ENCODE measurements around the gene FGF14. TPM values are rescaled to one million over a fixed set of nuclear protein-coding genes. Genes with fewer than 3 reads are reported as not detected.

Gene FGF14
- total and polyA plus RNA-seq, 2 donors from 2014 or later: 0.47 to 3.3 TPM

DNA sequence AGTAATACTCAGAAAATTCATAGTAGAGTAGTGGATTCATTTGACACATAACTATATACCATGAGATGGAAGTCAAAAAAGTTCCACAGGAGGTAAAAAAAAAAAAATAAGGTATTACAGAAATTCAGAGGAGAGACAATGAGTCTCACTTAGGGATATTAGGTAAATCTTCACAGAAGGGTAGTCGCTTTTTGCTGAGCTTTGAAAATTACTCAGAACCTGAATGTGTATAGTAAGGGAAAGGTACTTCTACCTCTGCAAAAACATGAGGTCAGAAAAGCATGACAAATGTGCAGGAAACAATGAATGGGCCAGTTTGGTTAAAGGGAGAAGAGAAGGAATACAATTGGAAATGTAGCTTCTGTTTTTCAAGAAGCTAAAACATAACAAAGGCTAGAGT lies 698.8 kb downstream of the FGF14 start:
- intact Hi-C loops (cut with DNase I): no loop called here
- H3K9me3 ChIP-seq (ENCODE audit: control insufficient read depth in 2 of 3, insufficient read depth in 1 of 3, low read length in 3 of 3): no peaks in the 10 kb centered on the region
- no peaks in the 10 kb centered on the region for H3K36me3 ChIP-seq (ENCODE audit: control insufficient read depth in 2 of 3, insufficient read depth in 3 of 3, low read length in 3 of 3)
- peaks cover 0 to 3% (median 0%) of the 10 kb centered on the region in 3 donors for H3K4me1 ChIP-seq (ENCODE audit: control insufficient read depth in 2 of 3, insufficient read depth in 2 of 3, low read depth in 1 of 3, low read length in 3 of 3)
- H3K4me3 ChIP-seq (ENCODE audit: low read length in 3 of 3): no peak overlapping the region
- DNase-seq (no peak), FAIRE-seq (no peak)
- no peaks in the 10 kb centered on the region for H3K27me3 ChIP-seq (ENCODE audit: control insufficient read depth, insufficient read depth, low read length)
- H3K9ac ChIP-seq (ENCODE audit: low read length in 3 of 3): no peak overlapping the region
- H3K27ac ChIP-seq (ENCODE audit: low read depth in 2 of 2, low read length in 2 of 2): no peak overlapping the region
- TF ChIP-seq, protein P1, sequence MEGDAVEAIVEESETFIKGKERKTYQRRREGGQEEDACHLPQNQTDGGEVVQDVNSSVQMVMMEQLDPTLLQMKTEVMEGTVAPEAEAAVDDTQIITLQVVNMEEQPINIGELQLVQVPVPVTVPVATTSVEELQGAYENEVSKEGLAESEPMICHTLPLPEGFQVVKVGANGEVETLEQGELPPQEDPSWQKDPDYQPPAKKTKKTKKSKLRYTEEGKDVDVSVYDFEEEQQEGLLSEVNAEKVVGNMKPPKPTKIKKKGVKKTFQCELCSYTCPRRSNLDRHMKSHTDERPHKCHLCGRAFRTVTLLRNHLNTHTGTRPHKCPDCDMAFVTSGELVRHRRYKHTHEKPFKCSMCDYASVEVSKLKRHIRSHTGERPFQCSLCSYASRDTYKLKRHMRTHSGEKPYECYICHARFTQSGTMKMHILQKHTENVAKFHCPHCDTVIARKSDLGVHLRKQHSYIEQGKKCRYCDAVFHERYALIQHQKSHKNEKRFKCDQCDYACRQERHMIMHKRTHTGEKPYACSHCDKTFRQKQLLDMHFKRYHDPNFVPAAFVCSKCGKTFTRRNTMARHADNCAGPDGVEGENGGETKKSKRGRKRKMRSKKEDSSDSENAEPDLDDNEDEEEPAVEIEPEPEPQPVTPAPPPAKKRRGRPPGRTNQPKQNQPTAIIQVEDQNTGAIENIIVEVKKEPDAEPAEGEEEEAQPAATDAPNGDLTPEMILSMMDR (IDR thresholded peaks at IDR 0.05; ENCODE audit: borderline replicate concordance, extremely low read depth, insufficient read depth): no peak

DNA sequence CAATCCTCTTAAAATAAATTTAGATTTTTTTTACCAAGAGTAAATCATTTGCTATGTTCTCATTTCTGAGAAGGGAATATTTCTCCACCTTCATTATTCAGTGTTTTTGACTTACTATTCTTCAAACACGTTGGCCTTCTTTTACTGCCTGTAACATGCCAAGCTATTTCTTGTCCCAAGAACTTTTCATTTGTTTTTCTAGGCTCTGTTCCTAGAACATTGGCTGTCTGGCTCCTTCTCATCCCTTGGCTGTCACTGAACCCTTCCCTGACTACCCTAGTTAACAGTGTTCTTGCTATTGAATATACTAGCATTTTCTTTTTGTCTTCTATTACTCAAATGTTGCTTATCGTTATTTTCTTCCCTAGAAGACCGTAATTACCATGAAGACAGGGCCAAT lies 701.2 kb downstream of the FGF14 start:
- no peak overlapping the region for H3K9ac ChIP-seq (ENCODE audit: low read length in 3 of 3)
- no peaks in the 10 kb centered on the region for H3K4me1 ChIP-seq (ENCODE audit: control insufficient read depth in 2 of 3, insufficient read depth in 2 of 3, low read depth in 1 of 3, low read length in 3 of 3)
- H3K27me3 ChIP-seq (ENCODE audit: control insufficient read depth, insufficient read depth, low read length): no peaks in the 10 kb centered on the region
- no peak for DNase-seq
- H3K9me3 ChIP-seq (ENCODE audit: control insufficient read depth in 2 of 3, insufficient read depth in 1 of 3, low read length in 3 of 3): no peaks in the 10 kb centered on the region
- no peak overlapping the region for H3K27ac ChIP-seq (ENCODE audit: low read depth in 2 of 2, low read length in 2 of 2)
- TF ChIP-seq, protein P1 (IDR thresholded peaks at IDR 0.05; ENCODE audit: borderline replicate concordance, extremely low read depth, insufficient read depth): no peak
- no peak for FAIRE-seq
- H3K36me3 ChIP-seq (ENCODE audit: control insufficient read depth in 2 of 3, insufficient read depth in 3 of 3, low read length in 3 of 3): no peaks in the 10 kb centered on the region
- intact Hi-C loops (cut with DNase I): no loop called here
- no peak overlapping the region for H3K4me3 ChIP-seq (ENCODE audit: low read length in 3 of 3)

DNA sequence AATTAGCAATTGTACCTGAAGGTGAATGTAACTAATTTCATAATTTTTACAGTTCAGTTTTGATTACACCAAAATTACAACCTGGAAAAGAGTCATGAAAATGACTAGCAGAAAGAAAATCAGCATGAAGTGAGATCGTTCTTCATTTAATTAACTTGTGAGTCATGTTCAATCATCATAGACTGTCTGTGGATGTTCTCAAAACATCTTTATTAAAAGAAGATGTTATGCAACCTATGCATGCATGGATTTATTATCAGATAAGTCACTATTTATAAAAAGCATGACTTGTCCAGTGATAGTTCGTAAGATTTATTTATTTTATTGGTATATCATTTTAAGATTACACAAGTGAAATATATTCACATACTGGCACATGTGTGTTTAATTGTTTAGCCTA lies 703.4 kb downstream of the FGF14 start:
- DNase-seq (no peak), FAIRE-seq (no peak)
- Histone ChIP-seq H3K36me3 (ENCODE audit: control insufficient read depth in 2 of 3, insufficient read depth in 3 of 3, low read length in 3 of 3) (no peaks in the 10 kb centered on the region), H3K27ac (ENCODE audit: low read depth in 2 of 2, low read length in 2 of 2) (no peak overlapping the region), H3K4me1 (ENCODE audit: control insufficient read depth in 2 of 3, insufficient read depth in 2 of 3, low read depth in 1 of 3, low read length in 3 of 3) (no peaks in the 10 kb centered on the region), H3K27me3 (ENCODE audit: control insufficient read depth, insufficient read depth, low read length) (no peaks in the 10 kb centered on the region), H3K9ac (ENCODE audit: low read length in 3 of 3) (no peak overlapping the region), H3K9me3 (ENCODE audit: control insufficient read depth in 2 of 3, insufficient read depth in 1 of 3, low read length in 3 of 3) (no peaks in the 10 kb centered on the region), H3K4me3 (ENCODE audit: low read length in 3 of 3) (no peak overlapping the region)
- TF ChIP-seq, protein P1 (IDR thresholded peaks at IDR 0.05; ENCODE audit: borderline replicate concordance, extremely low read depth, insufficient read depth): no peak
- intact Hi-C loops (cut with DNase I): no loop called here

DNA sequence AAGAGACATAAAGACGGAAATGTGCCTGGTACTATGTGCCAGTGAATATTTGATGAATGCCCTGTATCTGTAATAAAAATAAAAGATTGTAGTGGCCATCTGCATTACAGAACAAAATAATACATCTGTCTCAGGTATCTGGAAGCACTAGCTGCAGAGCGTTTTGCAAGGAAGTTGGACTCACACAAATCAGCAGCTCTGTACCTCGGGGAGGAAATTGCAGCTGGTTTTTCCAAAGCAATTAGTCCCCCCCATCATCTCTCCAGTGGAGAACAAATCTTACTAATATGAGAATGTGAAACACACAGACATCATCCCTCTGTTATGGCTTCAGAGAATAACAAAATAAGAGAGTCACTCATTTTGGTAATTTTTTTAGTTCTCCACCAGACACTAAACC lies 704.1 kb downstream of the FGF14 start:
- Histone ChIP-seq H3K27me3 (ENCODE audit: control insufficient read depth, insufficient read depth, low read length) (no peaks in the 10 kb centered on the region), H3K36me3 (ENCODE audit: control insufficient read depth in 2 of 3, insufficient read depth in 3 of 3, low read length in 3 of 3) (no peaks in the 10 kb centered on the region), H3K4me3 (ENCODE audit: low read length in 3 of 3) (no peak overlapping the region), H3K27ac (ENCODE audit: low read depth in 2 of 2, low read length in 2 of 2) (no peak overlapping the region), H3K9ac (ENCODE audit: low read length in 3 of 3) (no peak overlapping the region), H3K9me3 (ENCODE audit: control insufficient read depth in 2 of 3, insufficient read depth in 1 of 3, low read length in 3 of 3) (no peaks in the 10 kb centered on the region), H3K4me1 (ENCODE audit: control insufficient read depth in 2 of 3, insufficient read depth in 2 of 3, low read depth in 1 of 3, low read length in 3 of 3) (no peaks in the 10 kb centered on the region)
- FAIRE-seq (no peak), DNase-seq (no peak)
- TF ChIP-seq, protein P1 (IDR thresholded peaks at IDR 0.05; ENCODE audit: borderline replicate concordance, extremely low read depth, insufficient read depth): no peak
- intact Hi-C loops (cut with DNase I): no loop called here

All from kidney (tissue), 14 donors.